RWPE1 (cell line): ENCODE data around the gene EFHC1.

Experiments
- CTCF ChIA-PET: fragments of 350-600 bp; sonication (Branson Sonifier 250); formaldehyde crosslinking; extraction: SDS; loops from one replicate; lab custom pipeline; 2021; lab: Yijun Ruan, JAX
- POLR2A ChIA-PET: fragments of 400-600 bp; formaldehyde crosslinking; extraction: SDS; loops from one replicate; lab custom pipeline; 2020; ENCODE audit warnings: antibody characterized with exemption; ENCODE audit not compliant: low non-redundant PET; lab: Yijun Ruan, JAX
- DNase-seq: peaks from one replicate; pipeline ENCODE4 v3.0.0; 2012; ENCODE audit warnings: low spot score
- H3K27ac ChIP-seq: fragments of 450-650 bp; 2 replicates; pipeline ENCODE4 v1.5.1; 2017
- CTCF ChIP-seq: fragments of 450-650 bp; conservative IDR thresholded peaks from 2 replicates; pipeline ENCODE4 v1.5.1; 2017; ENCODE audit warnings: low read depth, mild to moderate bottlenecking

EFHC1 gene

GRCh38 chr6:52407467-52407866 is 12.7 kb upstream of the EFHC1 start:
- DNase-seq, result peak; percentile 55
- POLR2A ChIA-PET, result interaction anchor here (0.5 kb wide), 1 partner anchor 588 kb away, joined by 3 read pairs; the partner anchor contains the start of gene GSTA4
- CTCF ChIA-PET, result interaction anchor here (0.6 to 1.0 kb wide), 25 partner anchors 17 to 1761 kb away, joined by 3 to 15 read pairs (median 4); no protein-coding TSS in a partner anchor
- TF ChIP-seq CTCF, result peak; percentile 62
- H3K27ac ChIP-seq, result no peak overlapping the region

DNA sequence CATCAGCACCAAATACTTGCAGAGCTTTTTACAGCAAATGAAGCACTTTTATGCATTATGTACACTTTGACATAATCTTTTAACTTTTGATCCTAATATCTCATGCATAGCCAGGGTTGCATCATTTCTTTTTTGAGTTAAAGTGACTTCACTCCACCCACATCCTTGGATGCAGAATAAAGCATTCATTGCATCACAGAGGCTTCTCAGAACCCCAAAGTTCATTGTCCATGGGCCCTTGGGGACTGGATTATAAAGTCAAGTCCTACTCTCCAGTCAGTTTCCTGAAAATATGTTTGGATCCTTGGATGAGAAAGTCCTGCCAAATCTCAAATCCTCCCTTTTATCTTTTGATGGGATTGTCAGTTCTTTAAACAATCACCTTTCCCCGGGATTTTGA is 10.6 kb upstream of the EFHC1 start:
- no peak for TF ChIP-seq CTCF
- ChIA-PET POLR2A (no interaction called here), CTCF (interaction anchor here (0.6 to 0.7 kb wide), 2 partner anchors 10 to 253 kb away, joined by 4 to 8 read pairs; no protein-coding TSS in a partner anchor)
- no peak overlapping the region for H3K27ac ChIP-seq
- DNase-seq, result no peak

DNA sequence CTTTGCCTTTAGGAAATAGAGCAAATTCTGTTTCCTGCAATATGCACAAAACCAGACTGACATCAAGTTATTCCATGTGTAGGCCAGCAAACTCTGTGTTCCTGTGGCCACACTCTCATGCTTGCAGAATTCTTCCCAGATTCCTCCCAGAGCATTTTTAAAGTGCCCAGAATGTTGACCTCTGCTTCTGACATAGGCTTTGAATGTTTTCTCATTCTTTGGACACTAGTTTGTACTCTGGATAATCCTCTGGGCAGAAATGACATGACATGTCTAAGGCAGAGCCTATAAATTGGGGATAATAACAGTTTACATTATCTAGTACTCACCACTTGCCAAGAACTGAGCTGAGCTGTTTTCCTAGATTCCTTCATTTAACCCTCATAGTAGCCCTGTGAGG is 9.2 kb upstream of the EFHC1 start:
- ChIA-PET POLR2A (no interaction called here), CTCF (no interaction called here)
- no peak for TF ChIP-seq CTCF
- no peak overlapping the region for H3K27ac ChIP-seq
- no peak for DNase-seq

DNA sequence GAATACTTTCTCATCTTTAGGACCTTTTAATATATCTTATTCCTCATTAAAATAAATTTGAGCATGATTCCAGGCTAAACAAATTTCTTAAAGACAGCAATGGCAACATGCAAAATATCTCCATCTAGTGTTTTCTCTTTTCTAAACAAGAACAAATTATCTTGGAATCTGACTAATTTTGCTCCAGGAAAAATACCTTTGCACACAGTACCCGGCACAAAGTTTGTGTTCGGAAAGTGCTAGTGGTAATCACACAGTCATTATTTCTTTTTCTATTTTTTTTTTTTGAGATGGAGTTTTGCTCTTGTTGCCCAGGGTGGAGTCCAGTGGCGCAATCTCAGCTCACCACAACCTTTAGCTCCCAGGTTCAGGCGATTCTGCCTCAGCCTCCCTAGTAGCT is 8.2 kb upstream of the EFHC1 start:
- ChIA-PET CTCF (no interaction called here), POLR2A (no interaction called here)
- no peak for TF ChIP-seq CTCF
- DNase-seq, result no peak
- no peak overlapping the region for H3K27ac ChIP-seq

DNA sequence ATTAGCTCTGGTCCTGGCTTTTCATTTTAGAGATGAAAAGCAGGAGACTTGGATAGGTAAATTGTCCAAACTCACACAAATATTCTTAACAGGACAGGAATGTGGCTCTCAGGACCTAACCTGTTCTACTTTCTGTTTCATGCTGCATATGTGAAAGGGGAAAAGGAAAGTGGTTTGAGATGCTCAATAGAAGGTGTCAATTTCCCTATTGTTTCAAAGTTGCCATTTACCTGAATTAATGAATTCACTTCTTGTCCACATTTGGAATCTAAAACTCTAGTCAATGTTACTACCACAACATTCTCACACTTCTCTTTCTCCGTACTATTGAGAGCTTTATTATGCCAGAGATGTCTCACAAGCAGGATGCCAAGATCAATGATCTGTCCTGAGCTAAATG is 4.8 kb upstream of the EFHC1 start:
- H3K27ac ChIP-seq, result no peak overlapping the region
- ChIA-PET POLR2A (no interaction called here), CTCF (no interaction called here)
- TF ChIP-seq CTCF, result no peak
- no peak for DNase-seq

DNA sequence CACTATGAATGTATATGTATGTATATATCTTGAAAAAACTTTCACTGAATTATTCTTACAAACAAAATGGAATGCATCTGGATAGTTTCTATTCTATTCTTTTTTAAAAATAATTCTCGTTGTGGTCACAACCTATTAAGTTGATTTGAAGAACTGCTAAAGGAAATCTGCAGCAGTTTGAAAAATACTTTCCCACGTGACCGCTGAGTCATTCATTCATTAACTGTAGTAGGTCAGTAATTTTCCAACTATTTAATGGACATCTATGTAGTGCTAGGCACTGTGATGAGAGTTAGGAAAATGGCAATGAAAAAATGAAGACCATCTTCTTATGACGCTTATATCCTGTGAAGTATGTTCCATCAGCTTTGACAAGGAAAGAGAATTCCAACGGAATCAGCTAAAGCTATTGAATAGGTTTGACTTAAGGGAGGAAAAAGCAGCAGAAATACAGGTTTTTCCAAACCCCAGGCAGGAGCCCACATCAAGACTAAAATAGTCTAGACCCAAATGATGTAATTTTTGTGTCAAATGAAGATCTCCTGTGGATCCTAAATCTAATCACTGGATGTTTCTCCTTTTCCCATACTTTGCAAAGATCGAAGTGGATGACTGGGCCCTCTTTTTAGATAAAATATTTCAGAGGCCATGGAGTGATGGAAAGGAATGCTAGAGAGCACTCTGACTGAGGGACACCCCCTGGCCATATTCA is 4.1 kb upstream of the EFHC1 start:
- POLR2A ChIA-PET, result no interaction called here
- CTCF ChIA-PET, result interaction anchor here (0.6 to 2.6 kb wide), 4 partner anchors 87 to 247 kb away, joined by 3 to 18 read pairs (median 4); no protein-coding TSS in a partner anchor
- TF ChIP-seq CTCF, result no peak
- H3K27ac ChIP-seq, result no peak overlapping the region
- DNase-seq, result no peak
